GM19438 (cell line): ENCODE measurements around the gene RUVBL2.
"Not testable (repeated sequence)": the region's sequence is repeated elsewhere in the genome, so short reads cannot be mapped to it uniquely, and the experiment has no call there.

Experiments used
- ATAC-seq: cut with Tn5 transposase; IDR thresholded peaks from one replicate; pipeline ENCODE4 v1.9.1; 2021; ENCODE audit warnings: low read depth; ENCODE audit not compliant: unreplicated experiment

Gene RUVBL2

GRCh38 chr19:49038557-49039276, 45.0 kb downstream of the RUVBL2 start:
- not testable (repeated sequence) for ATAC-seq

DNA sequence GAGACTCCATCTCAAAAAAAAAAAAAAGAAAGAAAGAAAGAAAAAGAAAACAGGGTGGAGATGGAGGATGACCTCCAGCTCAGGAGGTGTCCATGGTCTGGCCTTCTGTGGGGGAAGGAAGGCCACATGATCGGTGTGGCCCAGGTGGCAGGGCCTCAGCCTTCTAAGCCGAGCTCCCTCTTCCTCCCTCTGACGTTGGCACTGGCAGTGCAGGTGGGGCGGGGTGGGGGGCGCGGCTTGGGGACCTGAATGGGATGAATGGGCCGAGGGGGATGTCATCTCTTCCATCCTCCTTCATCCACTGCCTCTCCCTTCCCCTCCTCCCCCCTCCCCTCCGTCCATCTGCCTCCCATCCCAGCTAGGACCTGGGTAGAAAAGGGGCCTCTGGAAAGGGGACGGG, 46.0 kb downstream of the RUVBL2 start:
- not testable (repeated sequence) for ATAC-seq

DNA sequence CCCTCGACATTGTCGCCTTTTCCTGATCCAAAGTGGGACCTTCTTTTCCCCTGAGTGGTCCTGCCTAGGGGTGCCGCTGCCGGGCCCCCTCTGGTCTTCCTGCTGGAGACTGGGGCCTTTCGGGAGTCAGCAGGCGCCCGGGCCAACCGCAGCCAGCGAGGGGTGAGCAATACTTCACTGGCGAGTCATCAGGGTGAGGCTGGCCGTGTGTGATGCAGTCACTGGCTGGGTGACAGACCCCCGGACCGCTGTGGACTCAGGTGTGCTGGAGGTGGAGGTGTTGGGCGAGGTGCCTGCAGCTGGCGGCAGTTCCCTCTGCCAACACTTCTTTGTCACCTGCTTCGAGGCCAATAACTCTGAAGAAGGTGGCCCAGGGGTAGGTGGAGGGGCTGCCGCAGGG, 48.5 kb downstream of the RUVBL2 start:
- no peak for ATAC-seq

DNA sequence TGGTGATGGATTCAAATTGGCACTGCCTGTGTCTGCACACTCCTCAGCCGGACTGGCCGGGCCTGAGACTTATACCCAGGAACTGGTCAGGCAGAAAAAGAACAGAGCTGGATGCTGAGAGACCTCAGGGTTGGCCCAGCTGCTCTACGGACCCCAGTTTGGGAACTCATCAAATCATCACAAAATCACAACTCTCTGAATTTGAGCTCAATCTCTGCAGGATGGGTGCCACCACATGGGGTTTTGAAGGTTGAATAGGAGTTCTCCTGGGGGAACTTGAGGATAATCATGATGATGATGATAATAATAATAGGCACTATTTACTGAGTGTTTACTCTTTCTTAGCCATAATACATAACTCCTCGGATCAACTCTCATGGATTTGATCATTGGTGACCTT, 49.0 kb downstream of the RUVBL2 start:
- ATAC-seq: not testable (repeated sequence)

DNA sequence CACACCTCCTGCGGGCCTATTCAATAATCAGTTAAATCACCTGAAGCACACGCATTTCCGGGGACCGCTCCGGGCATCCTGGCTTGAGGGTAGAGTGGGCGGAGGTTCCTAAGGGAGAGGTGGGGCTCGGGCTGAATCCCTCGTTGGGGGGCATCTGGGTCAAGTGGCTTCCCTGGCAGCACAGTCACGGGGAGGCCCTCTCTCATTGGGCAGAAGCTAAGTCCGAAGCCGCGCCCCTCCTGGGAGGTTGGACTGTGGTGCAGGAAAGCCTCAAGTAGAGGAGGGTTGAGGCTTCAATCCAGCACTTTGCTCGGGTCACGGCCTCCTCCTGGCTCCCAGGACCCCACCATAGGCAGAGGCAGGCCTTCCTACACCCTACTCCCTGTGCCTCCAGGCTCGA, 49.9 kb downstream of the RUVBL2 start, which contains the start of gene CGB5:
CGB5 (plus strand) TSS at position 301 of the 400 bp plus-strand sequence. CDS start 362 bp downstream, outside the sequence.
- ATAC-seq: not testable (repeated sequence)

GRCh38 chr19:49049011-49049410, 55.3 kb downstream of the RUVBL2 start, which contains the start of gene CGB8:
Gene CGB8, minus strand, starts transcription at chr19:49049111. Its CDS starts 372 bp downstream, at chr19:49048739.
- not testable (repeated sequence) for ATAC-seq

DNA sequence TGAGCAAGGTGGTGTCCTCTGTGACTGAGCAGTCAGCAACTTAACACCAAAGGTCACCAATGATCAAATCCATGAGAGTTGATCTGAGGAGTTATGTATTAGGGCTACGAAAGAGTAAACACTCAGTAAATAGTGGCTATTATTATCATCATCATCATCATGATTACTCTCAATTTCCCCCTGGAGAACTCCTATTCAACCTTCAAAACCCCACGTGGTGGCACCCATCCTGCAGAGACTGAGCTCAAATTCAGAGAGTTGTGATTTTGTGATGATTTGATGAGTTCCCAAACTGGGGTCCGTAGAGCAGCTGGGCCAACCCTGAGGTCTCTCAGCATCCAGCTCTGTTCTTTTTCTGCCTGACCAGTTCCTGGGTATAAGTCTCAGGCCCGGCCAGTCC, 56.1 kb downstream of the RUVBL2 start:
- not testable (repeated sequence) for ATAC-seq

DNA sequence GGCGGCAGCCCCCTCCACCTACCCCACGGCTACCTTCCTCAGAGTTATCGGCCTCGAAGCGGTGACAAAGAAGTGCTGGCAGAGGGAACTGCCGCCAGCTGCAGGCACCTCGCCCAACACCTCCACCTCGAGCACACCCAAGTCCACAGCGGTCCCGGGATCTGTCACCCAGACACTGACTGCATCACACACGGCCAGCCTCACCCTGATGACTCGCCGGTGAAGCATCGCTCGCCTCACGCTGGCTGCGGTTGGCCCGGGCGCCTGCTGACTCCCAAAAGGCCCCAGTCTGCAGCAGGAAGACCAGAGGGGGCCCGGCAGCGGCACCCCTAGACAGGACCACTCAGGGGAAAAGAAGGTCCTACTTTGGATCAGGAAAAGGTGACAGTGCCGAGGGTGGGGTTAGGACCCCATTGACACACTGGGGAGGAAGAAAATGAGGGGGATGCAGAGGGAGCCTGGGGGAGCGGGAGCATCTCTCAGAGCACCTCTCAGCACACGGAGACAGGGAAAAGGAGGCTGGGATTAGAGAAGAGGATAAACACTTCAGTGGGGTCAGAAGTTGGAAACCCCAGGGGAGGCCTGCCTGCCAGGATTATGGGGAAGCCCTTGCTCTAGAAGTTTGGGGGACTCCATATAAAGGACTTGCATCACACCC, 56.8 kb downstream of the RUVBL2 start:
- not testable (repeated sequence) for ATAC-seq

- ATAC-seq: no peak
Observed at GRCh38 chr19:49056101-49056901, 62.6 kb downstream of the RUVBL2 start.

GRCh38 chr19:49056902-49057596, 63.4 kb downstream of the RUVBL2 start:
- not testable (repeated sequence) for ATAC-seq

DNA sequence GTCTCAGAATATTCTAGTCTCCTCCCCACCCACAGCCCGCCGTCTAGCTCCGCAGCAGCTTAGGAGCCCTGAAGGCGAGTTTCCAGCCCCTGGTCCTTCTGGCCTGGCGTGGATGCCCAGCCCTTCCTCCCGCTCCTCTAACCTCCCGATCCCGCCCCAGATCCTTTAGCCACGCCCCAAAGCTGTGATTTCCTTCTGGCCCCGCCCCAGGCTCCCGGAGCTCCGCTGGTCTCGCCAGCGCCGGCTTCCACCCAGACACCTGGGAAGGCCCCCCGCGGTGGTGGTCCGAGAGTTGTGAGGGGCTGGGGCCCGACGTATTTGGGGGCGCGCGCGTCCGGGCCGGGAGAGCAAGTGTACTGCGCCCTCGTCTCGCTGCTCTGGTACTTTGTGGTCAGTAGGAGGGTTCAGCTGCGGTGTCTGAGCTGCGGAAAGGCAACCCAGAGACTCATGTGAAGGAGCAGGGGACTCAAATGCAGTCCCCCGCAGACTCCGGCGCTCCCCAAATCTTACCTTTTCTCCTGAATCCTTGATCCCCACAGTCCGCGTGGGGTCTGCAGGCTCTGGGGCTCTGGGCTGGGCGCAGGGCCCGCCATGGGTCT, 64.0 kb downstream of the RUVBL2 start, which contains the start of gene CGB7:
CGB7 (minus strand) TSS at position 114 of the 599 bp plus-strand sequence. CDS start 2,374 bp downstream, outside the sequence.
- no peak for ATAC-seq

GRCh38 chr19:49058562-49058961, 64.9 kb downstream of the RUVBL2 start:
- ATAC-seq: no peak

- ATAC-seq: no peak
Observed at GRCh38 chr19:49059053-49059452, 65.4 kb downstream of the RUVBL2 start.

DNA sequence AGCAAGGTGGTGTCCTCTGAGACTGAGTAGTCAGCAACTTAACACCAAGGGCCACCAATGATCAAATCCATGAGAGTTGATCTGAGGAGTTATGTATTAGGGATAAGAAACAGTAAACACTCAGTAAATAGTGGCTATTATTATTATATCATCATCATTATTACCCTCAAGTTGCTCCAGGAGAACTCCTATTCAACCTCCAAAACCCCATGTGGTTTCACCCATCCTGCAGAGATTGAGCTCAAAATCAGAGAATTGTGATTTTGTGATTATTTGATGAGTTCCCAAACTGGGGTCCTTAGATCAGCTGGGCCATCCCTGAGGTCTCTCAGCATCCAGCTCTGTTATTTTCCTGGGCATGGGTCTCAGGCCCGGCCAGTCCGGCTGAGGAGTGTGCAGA, 67.3 kb downstream of the RUVBL2 start:
- ATAC-seq: no peak

- ATAC-seq: no peak
Observed at GRCh38 chr19:49061445-49061844, 67.8 kb downstream of the RUVBL2 start.

DNA sequence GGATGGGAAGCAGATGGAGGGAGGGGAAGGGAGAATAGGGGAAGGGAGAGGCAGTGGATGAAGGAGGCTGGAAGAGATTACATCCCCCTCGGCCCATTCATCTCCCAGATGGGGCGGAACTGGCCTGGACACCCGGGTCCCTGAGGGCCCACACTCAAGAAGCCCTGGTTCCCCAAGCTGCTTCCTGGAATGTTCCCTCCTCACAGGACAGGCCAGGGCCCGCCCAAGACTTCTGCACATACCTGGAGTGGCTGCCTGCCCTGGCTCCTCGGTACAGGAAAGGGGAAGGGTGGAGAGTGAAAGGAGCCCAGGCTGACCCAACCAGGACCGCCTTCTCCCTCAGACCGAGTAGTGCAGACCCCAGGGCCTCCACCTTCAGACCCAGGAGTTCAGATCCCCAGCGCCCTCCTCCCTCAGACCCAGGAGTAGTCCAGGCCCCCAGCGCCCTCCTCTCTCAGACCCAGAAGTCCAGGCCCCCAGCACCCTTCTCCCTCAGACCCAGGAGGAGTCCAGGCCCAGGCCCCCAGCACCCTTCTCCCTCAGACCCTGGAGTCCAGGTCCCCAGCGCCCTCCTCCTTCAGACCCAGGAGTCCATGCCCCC, 70.4 kb downstream of the RUVBL2 start:
- ATAC-seq: no peak

DNA sequence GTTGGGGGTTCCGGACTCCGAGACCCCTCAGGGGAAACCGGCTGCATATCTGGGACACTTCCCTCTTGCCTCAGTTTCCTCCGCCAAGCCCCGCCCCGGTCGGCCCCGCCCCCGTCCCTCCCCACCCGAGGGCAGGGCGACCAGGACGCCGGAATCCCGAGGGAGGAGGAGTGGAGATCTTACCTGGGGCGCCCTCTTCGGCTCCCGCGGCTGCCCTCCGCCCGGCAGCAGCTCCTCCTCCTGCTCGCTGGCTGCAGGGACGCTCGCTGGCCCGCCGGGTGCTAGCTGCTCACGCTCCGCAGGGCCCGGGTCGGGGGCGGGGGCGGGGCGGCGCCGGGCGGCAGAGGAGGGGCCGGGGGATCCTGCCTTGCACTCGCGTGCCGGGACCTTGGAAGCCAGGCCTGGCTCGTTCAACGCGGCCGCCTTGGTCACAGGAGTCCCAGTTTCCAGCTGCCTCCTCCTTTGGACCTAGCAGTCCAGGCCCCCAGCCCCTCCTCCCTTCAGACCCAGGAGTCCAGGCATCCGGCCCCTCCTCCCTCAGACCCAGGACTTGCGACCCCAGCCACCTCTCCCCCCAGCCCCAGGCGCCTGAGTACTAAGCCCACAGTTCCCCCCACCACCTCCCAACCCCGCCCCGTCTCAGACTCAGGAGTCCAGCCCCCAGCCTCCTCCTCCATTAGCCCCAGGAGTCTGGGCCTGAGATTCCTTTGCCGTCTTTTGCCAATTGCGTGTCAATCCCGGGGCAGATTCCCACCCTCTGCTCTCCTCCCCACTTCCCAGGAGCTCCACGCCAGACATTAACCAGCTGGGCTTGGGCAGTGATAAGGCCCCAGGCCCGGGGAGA, 71.3 kb downstream of the RUVBL2 start, which contains the start of gene NTF4:
NTF4 (minus strand) TSS at position 51 of the 844 bp plus-strand sequence. CDS start 2,821 bp downstream, outside the sequence.
- ATAC-seq: no peak
